ENCODE data around the gene KRT32.

- TF ChIP-seq CTCF (IDR thresholded peaks at IDR 0.05) (no peak), POLR2A (IDR thresholded peaks at IDR 0.05) (no peak)
Measured at GRCh38 chr17:41476866-41477815, 10.0 kb upstream of the KRT32 start.

Measured in lower leg skin (tissue), 3 donors.